Spinal cord (tissue), 10 donors: Measurements from ENCODE around the gene FIBIN. TPM values are rescaled to one million over a fixed set of nuclear protein-coding genes. Genes with fewer than 3 reads are reported as not detected.

Experiments used
- DNase-seq, 6 donors: peaks; one replicate each; pipeline versions ENCODE4 v3.0.0 to v3.0.0-alpha.2; 2013 to 2015; ENCODE audit warnings: low spot score in 6 of 6, low read depth in 4 of 6
- H3K27ac ChIP-seq: one replicate; pipeline ENCODE4 v1.5.1; 2013; ENCODE audit warnings: low read depth, low read length, control low read depth
- H3K27me3 ChIP-seq: one replicate; pipeline ENCODE4 v1.6.1; 2013; ENCODE audit warnings: low read length; ENCODE audit not compliant: control insufficient read depth, insufficient read depth
- H3K36me3 ChIP-seq: one replicate; pipeline ENCODE4 v1.6.1; 2013; ENCODE audit warnings: low read length; ENCODE audit not compliant: control insufficient read depth, insufficient read depth
- H3K4me1 ChIP-seq: one replicate; pipeline ENCODE4 v1.6.1; 2013; ENCODE audit warnings: low read length; ENCODE audit not compliant: control insufficient read depth, insufficient read depth
- H3K4me3 ChIP-seq: one replicate; pipeline ENCODE4 v1.5.1; 2013; ENCODE audit warnings: low read depth, low read length, control low read depth
- H3K9me3 ChIP-seq: one replicate; pipeline ENCODE4 v1.6.1; 2013; ENCODE audit warnings: low read length; ENCODE audit not compliant: control insufficient read depth, insufficient read depth
- WGBS: methylation state at CpG from one replicate; pipeline ENCODE4 v1.1.5; 2013; ENCODE audit warnings: missing lambda C conversion rate; ENCODE audit not compliant: insufficient coverage; 5-methylcytosine and 5-hydroxymethylcytosine counted together
- polyA plus RNA-seq, 2 donors: library from polyadenylated mRNA; unstranded; fragments of 120-200 nt; gene quantifications; one replicate each; pipeline ENCODE4 v1.2.1, GENCODE V29; 2013; ENCODE audit not compliant: insufficient read length in 2 of 2
- total RNA-seq, 2 donors: library from RNA; depleted of rRNA in 1 of 2; stranded (reverse); fragments of 120-200 nt in 1 of 2; fragments of >200 nt in 1 of 2; gene quantifications; one replicate each; pipeline versions ENCODE4 v1.2.3 to v1.2.4, GENCODE V29; 2013 to 2014
- donor health status: healthy.

Gene FIBIN
- total and polyA plus RNA-seq, 4 donors, result 54.7 to 97.6 (median 74.7) TPM

DNA sequence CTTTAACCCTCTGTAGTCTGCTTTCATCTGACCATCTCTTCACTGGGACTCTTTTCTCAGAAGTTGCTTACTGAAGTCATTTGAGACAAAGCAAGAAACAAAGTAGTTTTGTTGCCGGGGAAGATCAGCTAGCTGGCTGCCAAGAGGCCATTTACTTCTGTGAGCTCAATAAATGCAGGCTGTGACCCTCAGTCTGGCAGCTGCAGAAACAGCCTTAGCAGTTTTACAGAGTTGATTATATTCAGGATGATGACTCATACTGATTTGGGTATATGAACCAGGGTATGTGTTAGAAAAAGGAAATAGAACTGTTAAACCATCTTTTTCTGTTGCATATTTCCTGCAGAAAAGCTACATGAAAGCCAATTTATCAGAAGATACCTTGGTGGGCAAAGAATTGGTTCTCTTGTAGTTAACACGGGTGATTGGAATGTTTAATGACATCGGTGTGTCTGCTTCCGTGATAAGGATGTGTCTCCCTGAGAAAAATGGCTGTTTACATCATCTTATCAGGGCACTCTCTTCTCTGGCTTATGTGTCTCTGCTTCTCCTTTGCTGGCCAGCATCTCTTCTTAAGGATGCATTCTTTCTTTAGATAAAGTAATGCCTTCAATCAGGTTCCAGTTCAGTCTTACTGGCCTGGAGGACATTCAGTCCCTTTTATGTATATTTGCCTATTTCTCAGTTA, 18.5 kb downstream of the FIBIN start:
- Histone ChIP-seq H3K27me3 (no peaks in the 10 kb centered on the region), H3K4me1 (no peaks in the 10 kb centered on the region), H3K27ac (peak overlapping the region; percentile 85), H3K36me3 (no peaks in the 10 kb centered on the region), H3K4me3 (no peak overlapping the region), H3K9me3 (no peaks in the 10 kb centered on the region)
- 6% methylated on average over 4 of the region's 4 CpGs for WGBS
- peak in 4 of 6 donors; percentile 57 to 89 (median 78) for DNase-seq

GRCh38 chr11:27013781-27014361, 20.0 kb downstream of the FIBIN start:
- WGBS, result 0% methylated on average over 1 of the region's 4 CpGs
- Histone ChIP-seq H3K4me1 (no peaks in the 10 kb centered on the region), H3K27me3 (no peaks in the 10 kb centered on the region), H3K27ac (peak overlapping the region; percentile 85), H3K36me3 (no peaks in the 10 kb centered on the region), H3K9me3 (no peaks in the 10 kb centered on the region), H3K4me3 (no peak overlapping the region)
- peak in 2 of 6 donors; percentile 80 to 81 for DNase-seq

DNA sequence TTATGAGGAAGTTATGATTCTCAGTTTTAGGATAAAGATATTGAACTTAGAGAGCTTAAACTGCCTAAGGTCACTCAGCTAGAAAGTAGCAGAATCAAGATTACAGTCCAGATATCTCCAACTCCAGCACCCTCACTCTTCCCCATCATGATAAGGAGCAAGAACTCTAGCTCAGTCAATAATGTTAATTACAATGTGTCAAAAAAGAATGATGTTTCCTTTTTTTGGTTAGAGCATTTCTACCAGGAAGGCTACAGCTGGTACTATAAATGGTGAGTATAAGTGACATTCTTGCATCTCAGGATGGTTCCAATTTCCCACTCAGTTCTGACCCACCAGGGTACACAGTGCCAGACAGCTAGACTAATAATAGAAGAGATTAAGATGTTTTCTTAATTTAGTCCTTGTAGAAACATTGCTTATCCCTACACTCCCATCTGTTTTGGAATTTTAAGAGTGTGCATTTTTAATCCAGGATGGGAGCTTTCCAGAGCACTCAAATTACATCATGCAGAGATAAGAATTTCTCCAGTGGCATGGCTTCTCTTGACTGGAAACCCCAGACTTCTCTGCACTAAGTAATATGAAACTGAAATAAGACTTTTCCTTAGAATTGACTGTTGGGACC, 25.1 kb downstream of the FIBIN start:
- DNase-seq, result peak in 1 of 6 donors; percentile 46
- no peak overlapping the region for H3K4me3 ChIP-seq
- H3K4me1 ChIP-seq, result no peaks in the 10 kb centered on the region
- no peaks in the 10 kb centered on the region for H3K27me3 ChIP-seq
- H3K36me3 ChIP-seq, result no peaks in the 10 kb centered on the region
- H3K9me3 ChIP-seq, result no peaks in the 10 kb centered on the region
- H3K27ac ChIP-seq, result no peak overlapping the region

DNA sequence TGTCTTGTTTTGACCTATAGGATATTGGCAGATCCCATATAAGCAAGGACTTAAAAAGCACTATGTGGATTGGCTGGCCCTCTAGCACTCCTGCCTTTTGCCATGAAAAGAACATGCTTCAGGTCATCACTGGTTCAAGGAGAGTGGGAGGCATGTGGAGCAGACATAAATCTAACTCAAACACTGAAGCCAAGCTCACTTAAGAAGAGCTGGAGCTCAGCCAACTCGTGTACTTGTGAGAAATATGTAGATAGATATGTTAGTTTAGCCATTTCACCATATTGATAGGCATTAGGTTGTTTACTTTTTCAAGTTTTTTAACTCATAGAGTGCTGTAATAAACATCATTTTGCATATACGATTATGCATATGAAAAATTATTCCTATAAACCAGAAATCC, 26.8 kb downstream of the FIBIN start:
- H3K9me3 ChIP-seq, result no peaks in the 10 kb centered on the region
- DNase-seq, result peak in 1 of 6 donors; percentile 29
- no CpG with 5 or more reads among the region's 2 CpGs for WGBS

DNA sequence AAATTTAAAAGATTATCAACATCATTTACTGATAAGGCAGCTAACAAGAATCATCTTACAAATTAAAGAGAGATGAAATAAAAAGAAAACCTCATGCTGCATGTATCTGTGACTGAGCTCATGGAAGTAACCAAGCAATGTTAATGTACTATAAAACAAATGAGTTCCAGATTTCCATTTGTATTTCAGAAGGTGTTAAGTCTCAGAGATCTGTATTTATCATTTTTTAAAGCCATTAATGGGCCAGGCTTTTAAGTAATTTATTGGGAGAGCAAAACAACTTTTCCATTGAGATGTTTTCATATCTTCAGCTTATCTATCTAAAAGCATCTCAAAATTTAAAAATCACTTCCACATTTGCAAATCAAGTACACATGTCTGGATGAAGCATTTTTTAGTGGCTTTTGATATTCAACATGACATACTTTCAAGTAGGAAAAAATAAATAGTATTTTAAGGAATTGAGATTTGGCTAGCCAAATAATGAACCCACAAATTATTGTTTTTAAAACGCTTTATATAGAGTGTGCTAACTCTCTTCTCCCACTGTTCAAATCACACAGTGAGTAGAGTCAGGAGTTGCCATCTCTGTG, 28.8 kb downstream of the FIBIN start:
- Histone ChIP-seq H3K27ac (no peak overlapping the region), H3K36me3 (no peaks in the 10 kb centered on the region), H3K9me3 (no peaks in the 10 kb centered on the region), H3K4me1 (no peaks in the 10 kb centered on the region), H3K27me3 (no peaks in the 10 kb centered on the region), H3K4me3 (no peak overlapping the region)
- WGBS, result no CpG with 5 or more reads among the region's 1 CpG
- no peak for DNase-seq

More for the DNA sequence above, 26.8 kb downstream of the FIBIN start:
- H3K4me1 ChIP-seq, result no peaks in the 10 kb centered on the region
- no peaks in the 10 kb centered on the region for H3K27me3 ChIP-seq
- no peaks in the 10 kb centered on the region for H3K36me3 ChIP-seq
- H3K4me3 ChIP-seq, result no peak overlapping the region
- no peak overlapping the region for H3K27ac ChIP-seq

DNA sequence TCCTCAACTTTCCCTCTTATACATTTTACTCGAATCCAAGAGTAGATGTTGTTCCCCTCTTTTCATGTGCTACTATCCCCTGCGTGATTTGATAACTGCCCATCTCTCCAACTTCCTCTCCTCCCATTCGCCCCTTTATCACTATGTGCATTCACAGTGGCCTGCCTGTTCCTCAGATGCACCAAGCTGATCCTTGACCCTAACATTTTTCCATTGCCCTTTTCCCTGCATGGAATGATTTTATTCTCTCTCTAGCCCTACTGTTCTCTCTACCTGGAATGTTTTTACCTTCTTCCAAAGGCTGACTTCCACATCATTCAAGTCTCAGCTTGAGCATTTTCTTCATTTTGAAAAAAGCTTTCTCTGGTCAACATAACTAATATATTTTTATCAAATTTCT, 31.0 kb downstream of the FIBIN start:
- no peak overlapping the region for H3K4me3 ChIP-seq

DNA sequence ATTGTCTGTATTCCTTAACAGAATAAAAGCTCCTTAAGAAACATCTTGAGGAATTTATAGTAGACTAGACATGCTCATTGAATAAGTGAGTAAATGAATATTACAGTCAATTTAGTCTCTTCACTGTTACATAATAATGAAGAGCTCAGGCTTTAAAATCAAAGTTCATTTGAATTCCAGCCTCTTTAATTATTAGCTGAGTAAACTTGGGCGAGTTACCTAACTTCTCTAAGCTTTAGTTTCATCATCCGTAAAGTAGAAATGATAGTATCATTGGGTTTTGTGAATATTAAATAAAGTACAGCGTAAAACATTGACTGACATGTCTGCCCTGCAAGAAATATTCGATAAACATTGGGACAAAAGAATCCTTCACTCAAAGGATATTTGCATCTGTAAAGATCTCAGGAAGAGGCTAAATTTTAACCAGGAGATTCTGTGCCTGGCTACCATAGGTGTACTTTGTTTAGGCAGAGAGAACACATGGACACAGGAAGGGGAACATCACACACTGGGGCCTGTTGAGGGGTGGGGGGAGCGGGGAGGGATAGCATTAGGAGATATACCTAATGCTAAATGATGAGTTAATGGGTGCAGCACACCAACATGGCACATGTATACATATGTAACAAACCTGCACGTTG, 31.5 kb downstream of the FIBIN start:
- Histone ChIP-seq H3K4me1 (no peaks in the 10 kb centered on the region), H3K9me3 (no peaks in the 10 kb centered on the region), H3K27me3 (no peaks in the 10 kb centered on the region), H3K4me3 (no peak overlapping the region), H3K27ac (no peak overlapping the region), H3K36me3 (no peaks in the 10 kb centered on the region)
- no peak for DNase-seq
- WGBS, result no CpG with 5 or more reads among the region's 6 CpGs

More for the DNA sequence above, 31.0 kb downstream of the FIBIN start:
- Histone ChIP-seq H3K9me3 (no peaks in the 10 kb centered on the region), H3K27me3 (no peaks in the 10 kb centered on the region), H3K36me3 (no peaks in the 10 kb centered on the region), H3K4me1 (no peaks in the 10 kb centered on the region), H3K27ac (no peak overlapping the region)
- no peak for DNase-seq
- 92% methylated on average over 3 of the region's 3 CpGs for WGBS

DNA sequence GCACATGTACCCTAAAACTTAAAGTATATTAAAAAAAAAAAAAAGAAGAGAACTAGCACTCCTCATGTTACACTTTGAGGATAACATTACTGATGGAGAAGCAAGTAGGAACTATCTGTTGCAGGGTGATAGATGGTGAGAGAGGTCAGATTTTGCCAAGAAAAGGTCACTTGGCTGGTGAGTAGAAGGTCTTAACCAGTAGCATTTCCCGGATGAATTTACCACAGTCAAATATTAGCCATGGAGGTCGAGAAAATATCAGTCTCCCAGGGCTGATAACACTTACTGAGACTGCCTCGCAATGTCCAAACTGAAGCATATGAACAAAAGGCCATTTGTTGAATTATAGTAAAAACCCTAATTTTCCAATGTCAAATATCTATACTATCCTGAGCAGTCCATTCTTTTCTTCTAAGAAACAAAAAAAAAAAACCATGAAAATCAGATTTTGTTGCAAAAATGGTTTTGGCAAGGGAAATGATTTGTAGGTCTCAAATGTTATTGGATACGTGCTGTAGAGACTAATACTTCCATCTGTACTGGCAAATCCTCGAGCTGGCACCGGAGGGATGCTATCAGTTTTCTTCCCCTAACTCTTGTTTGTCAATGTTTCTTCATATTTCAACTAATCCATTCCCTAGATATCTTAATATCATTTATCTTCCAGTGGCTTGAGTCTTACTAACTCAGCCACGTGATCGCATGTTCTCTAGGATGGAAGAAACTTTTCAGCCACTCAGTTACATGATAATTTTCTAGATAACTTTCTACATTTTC, 32.2 kb downstream of the FIBIN start:
- Histone ChIP-seq H3K4me3 (no peak overlapping the region), H3K27ac (no peak overlapping the region), H3K9me3 (no peaks in the 10 kb centered on the region), H3K27me3 (no peaks in the 10 kb centered on the region), H3K4me1 (no peaks in the 10 kb centered on the region), H3K36me3 (no peaks in the 10 kb centered on the region)
- no peak for DNase-seq
- 94% methylated on average over 4 of the region's 8 CpGs for WGBS

DNA sequence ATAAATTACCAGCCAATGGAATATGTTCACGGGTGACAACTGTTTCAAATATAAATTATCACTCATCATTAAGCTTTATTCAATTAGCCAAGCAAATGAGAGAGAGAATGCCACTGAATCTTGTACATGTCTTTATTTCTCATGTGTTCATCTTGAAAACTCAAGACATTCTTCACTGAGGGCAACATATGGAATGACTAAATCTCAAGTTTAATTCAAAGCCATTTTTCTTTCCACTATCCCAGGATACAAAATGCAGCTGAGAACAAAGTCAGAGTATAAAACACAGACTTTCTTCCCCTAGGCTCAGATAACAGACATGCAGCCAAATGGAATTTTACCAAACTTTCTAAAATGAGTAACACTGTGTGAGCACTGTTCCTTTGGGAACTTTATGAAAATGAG, 34.7 kb downstream of the FIBIN start:
- H3K27me3 ChIP-seq, result no peaks in the 10 kb centered on the region
- no peaks in the 10 kb centered on the region for H3K4me1 ChIP-seq
- no peaks in the 10 kb centered on the region for H3K9me3 ChIP-seq
- H3K36me3 ChIP-seq, result no peaks in the 10 kb centered on the region
- no CpG with 5 or more reads among the region's 1 CpG for WGBS
- no peak overlapping the region for H3K27ac ChIP-seq
- H3K4me3 ChIP-seq, result no peak overlapping the region
- peak in 2 of 6 donors; percentile 40 to 74 for DNase-seq
